CD14-positive monocyte (primary cell): ENCODE results near the gene THSD7A. TPM values are rescaled to one million over a fixed set of nuclear protein-coding genes. Genes with fewer than 3 reads are reported as not detected.

Source experiments
- DNase-seq, 3 donors: peaks; one replicate each; pipeline ENCODE4 v3.0.0-alpha.2; 2011 to 2022
- H2AFZ ChIP-seq: 2 replicates; pipeline ENCODE4 v1.6.0; 2012; ENCODE audit warnings: mild to moderate bottlenecking, low read depth, low read length, inconsistent platforms; ENCODE audit not compliant: insufficient read depth, poor library complexity, severe bottlenecking
- H3K27ac ChIP-seq, 2 donors: 1 replicate in 1 of 2; 2 replicates in 1 of 2; pipeline ENCODE4 v1.5.1; 2012 to 2013; ENCODE audit warnings: low read length in 2 of 2, control low read depth in 1 of 2, inconsistent platforms in 1 of 2, low read depth in 1 of 2, mild to moderate bottlenecking in 1 of 2
- H3K27me3 ChIP-seq, 2 donors: one replicate each; pipeline versions ENCODE4 v1.6.0 to v1.6.1; 2011 to 2013; ENCODE audit warnings: low read length in 2 of 2; ENCODE audit not compliant: control insufficient read depth in 2 of 2, insufficient read depth in 2 of 2
- H3K36me3 ChIP-seq, 2 donors: replicated peaks in 1 of 2; 1 replicate in 1 of 2; 2 replicates in 1 of 2; pipeline versions ENCODE4 v1.5.1 to v1.6.1; 2012 to 2013; ENCODE audit warnings: low read length in 2 of 2, control low read depth in 1 of 2, inconsistent platforms in 1 of 2, mild to moderate bottlenecking in 1 of 2; ENCODE audit not compliant: insufficient read depth in 2 of 2, control insufficient read depth in 1 of 2
- H3K4me1 ChIP-seq, 2 donors: 1 replicate in 1 of 2; 2 replicates in 1 of 2; pipeline versions ENCODE4 v1.5.1 to v1.6.1; 2012 to 2013; ENCODE audit warnings: low read length in 2 of 2, control low read depth in 1 of 2, inconsistent platforms in 1 of 2, mild to moderate bottlenecking in 1 of 2, moderate library complexity in 1 of 2; ENCODE audit not compliant: insufficient read depth in 2 of 2, control insufficient read depth in 1 of 2
- H3K4me2 ChIP-seq: replicated peaks from 2 replicates; pipeline ENCODE3; 2012; ENCODE audit warnings: low read length, moderate library complexity, mild to moderate bottlenecking; ENCODE audit not compliant: poor library complexity, severe bottlenecking; ENCODE audit errors: extremely low read depth
- H3K4me3 ChIP-seq, 3 experiments: fragments of 200-600 bp in 1 of 3; sonication (generic) in 1 of 3; replicated peaks in 1 of 3; 1 replicate in 2 of 3; 2 replicates in 1 of 3; pipeline ENCODE4 v1.5.1; 2011 to 2013; ENCODE audit warnings: low read length in 3 of 3, mild to moderate bottlenecking in 3 of 3, control low read depth in 2 of 3, low read depth in 2 of 3, inconsistent platforms in 1 of 3, moderate library complexity in 1 of 3
- H3K79me2 ChIP-seq: 2 replicates; pipeline ENCODE4 v1.6.0; 2012; ENCODE audit warnings: mild to moderate bottlenecking, control low read depth, inconsistent platforms, low read length, moderate library complexity; ENCODE audit not compliant: insufficient read depth
- H3K9ac ChIP-seq: 2 replicates; pipeline ENCODE4 v1.6.0; 2017; ENCODE audit warnings: low read length, mild to moderate bottlenecking; ENCODE audit not compliant: insufficient read depth, poor library complexity, severe bottlenecking
- H3K9me3 ChIP-seq, 2 donors: replicated peaks in 1 of 2; 1 replicate in 1 of 2; 2 replicates in 1 of 2; pipeline versions ENCODE4 v1.5.1 to v1.6.1; 2012 to 2013; ENCODE audit warnings: low read length in 2 of 2, control low read depth in 1 of 2; ENCODE audit not compliant: control insufficient read depth in 1 of 2, insufficient read depth in 1 of 2
- H4K20me1 ChIP-seq: 2 replicates; pipeline ENCODE4 v1.6.0; 2012; ENCODE audit warnings: mild to moderate bottlenecking, low read length, control low read depth, moderate library complexity; ENCODE audit not compliant: insufficient read depth
- H3K27ac Mint-ChIP-seq, 7 donors: one replicate each; pipeline ENCODE4 v1.8.0; 2020; ENCODE audit warnings: mild to moderate bottlenecking in 7 of 7, mixed read lengths in 7 of 7, moderate library complexity in 6 of 7, inconsistent platforms in 2 of 7
- H3K27me3 Mint-ChIP-seq, 3 donors: one replicate each; pipeline ENCODE4 v1.8.0; 2021 to 2022; ENCODE audit warnings: low read depth in 3 of 3, mild to moderate bottlenecking in 3 of 3, mixed read lengths in 3 of 3, moderate library complexity in 3 of 3, inconsistent platforms in 1 of 3
- H3K36me3 Mint-ChIP-seq, 2 donors: one replicate each; pipeline ENCODE4 v1.8.0; 2020; ENCODE audit warnings: mixed read lengths in 2 of 2, inconsistent platforms in 1 of 2, mild to moderate bottlenecking in 1 of 2
- H3K4me1 Mint-ChIP-seq: one replicate; pipeline ENCODE4 v1.8.0; 2020; ENCODE audit warnings: mild to moderate bottlenecking, mixed read lengths
- H3K4me3 Mint-ChIP-seq, 2 donors: one replicate each; pipeline ENCODE4 v1.8.0; 2020; ENCODE audit warnings: mild to moderate bottlenecking in 2 of 2, mixed read lengths in 2 of 2, moderate library complexity in 1 of 2
- H3K9me3 Mint-ChIP-seq, 7 donors: one replicate each; pipeline ENCODE4 v1.8.0; 2020 to 2022; ENCODE audit warnings: mixed read lengths in 7 of 7, mild to moderate bottlenecking in 6 of 7, moderate library complexity in 6 of 7, inconsistent platforms in 2 of 7
- CTCF ChIP-seq: fragments of 200-600 bp; IDR thresholded peaks from one replicate; pipeline ENCODE4 v1.8.0; 2022; ENCODE audit warnings: antibody characterized with exemption, mild to moderate bottlenecking
- WGBS: methylation state at CpG from one replicate; pipeline ENCODE4 v1.1.5; 2013; ENCODE audit warnings: missing lambda C conversion rate; ENCODE audit not compliant: insufficient coverage; 5-methylcytosine and 5-hydroxymethylcytosine counted together
- intact Hi-C, 2 donors: fragments of 100-400 bp; cut with micrococcal nuclease; formaldehyde crosslinking; loops; one replicate each; pipeline versions ENCODE4 v1.15.0 to v1.15.1; 2023
- polyA plus RNA-seq, 3 donors: library from polyadenylated mRNA; depleted of rRNA in 1 of 3; unstranded in 2 of 3; stranded (reverse) in 1 of 3; fragments of 300-500 nt in 2 of 3; fragments of >200 nt in 1 of 3; fragmentation: Illumina TruSeq in 2 of 3; gene quantifications; 1 replicate in 2 of 3; 2 replicates in 1 of 3; pipeline ENCODE4 v1.2.3, GENCODE V29; 2012 to 2021

The THSD7A gene
- polyA plus RNA-seq, 3 donors, result under 0.01 TPM; not detected in 2

GRCh38 chr7:11714205-11714604 is 117.8 kb downstream of the THSD7A start:
- H3K79me2 ChIP-seq, result no peaks in the 10 kb centered on the region
- H3K4me1 ChIP-seq, result no peaks in the 10 kb centered on the region
- no peak overlapping the region for H3K9ac ChIP-seq
- TF ChIP-seq CTCF, result no peak
- H3K27ac ChIP-seq, result no peak overlapping the region
- no peak overlapping the region for H2AFZ ChIP-seq
- intact Hi-C loops, result no loop called here
- H3K27me3 ChIP-seq, result no peaks in the 10 kb centered on the region
- Mint-ChIP-seq H3K36me3 (no peaks in the 10 kb centered on the region), H3K9me3 (peaks cover 0 to 3% (median 0%) of the 10 kb centered on the region in 7 donors), H3K27ac (no peak overlapping the region), H3K4me1 (no peaks in the 10 kb centered on the region), H3K4me3 (no peak overlapping the region), H3K27me3 (no peaks in the 10 kb centered on the region)
- DNase-seq, result no peak
- H3K36me3 ChIP-seq, result no peaks in the 10 kb centered on the region
- no CpG with 5 or more reads among the region's 1 CpG for WGBS
- H3K4me3 ChIP-seq, result no peak overlapping the region
- H3K9me3 ChIP-seq, result no peaks in the 10 kb centered on the region
- no peak overlapping the region for H3K4me2 ChIP-seq
- H4K20me1 ChIP-seq, result no peaks in the 10 kb centered on the region

GRCh38 chr7:11713352-11713751 is 118.6 kb downstream of the THSD7A start:
- Histone ChIP-seq H3K4me2 (no peak overlapping the region), H2AFZ (no peak overlapping the region), H3K9me3 (no peaks in the 10 kb centered on the region)

More at GRCh38 chr7:11713352-11713751, 118.6 kb downstream of the THSD7A start:
- TF ChIP-seq CTCF, result no peak
- Histone ChIP-seq H3K79me2 (no peaks in the 10 kb centered on the region), H3K27ac (no peak overlapping the region), H4K20me1 (no peaks in the 10 kb centered on the region), H3K27me3 (no peaks in the 10 kb centered on the region), H3K9ac (no peak overlapping the region), H3K4me1 (no peaks in the 10 kb centered on the region), H3K36me3 (no peaks in the 10 kb centered on the region), H3K4me3 (no peak overlapping the region)
- intact Hi-C loops, result no loop called here
- no peak overlapping the region for H3K27ac Mint-ChIP-seq
- peaks cover 0 to 3% (median 0%) of the 10 kb centered on the region in 7 donors for H3K9me3 Mint-ChIP-seq
- H3K36me3 Mint-ChIP-seq, result no peaks in the 10 kb centered on the region
- no peaks in the 10 kb centered on the region for H3K27me3 Mint-ChIP-seq
- WGBS, result no CpG with 5 or more reads among the region's 3 CpGs
- H3K4me1 Mint-ChIP-seq, result no peaks in the 10 kb centered on the region
- DNase-seq, result no peak
- H3K4me3 Mint-ChIP-seq, result no peak overlapping the region
